ENCODE results near the gene WDR45B.
"Not testable (repeated sequence)": the region's sequence is repeated elsewhere in the genome, so short reads cannot be mapped to it uniquely, and the experiment has no call there.

WDR45B gene

GRCh38 chr17:82582709-82583108 lies 65.5 kb downstream of the WDR45B start:
- no peak for DNase-seq (ENCODE audit: low read depth)

DNA sequence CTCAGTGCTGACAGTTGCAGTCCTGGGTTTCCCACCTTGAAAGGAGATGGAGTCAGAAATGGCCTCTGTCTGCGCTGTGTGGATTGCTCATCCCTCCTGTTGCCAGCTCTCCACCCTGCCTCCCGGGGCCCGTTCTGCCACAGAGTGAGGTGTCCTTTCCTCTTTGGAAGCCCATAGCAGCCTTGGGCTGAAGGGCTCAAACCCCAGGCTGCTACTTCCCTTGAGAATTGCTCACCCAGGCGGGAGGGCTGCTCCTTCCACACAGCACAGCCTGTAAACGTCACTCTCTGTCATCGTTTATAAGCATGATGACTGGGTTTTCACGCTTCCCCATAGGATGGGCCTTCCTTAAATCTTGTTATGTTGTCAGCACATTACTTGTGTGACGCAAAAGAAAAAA lies 66.0 kb downstream of the WDR45B start:
- no peak for DNase-seq (ENCODE audit: low read depth)

GRCh38 chr17:82579969-82580368 lies 68.3 kb downstream of the WDR45B start:
- not testable (repeated sequence) for DNase-seq (ENCODE audit: low read depth)

DNA sequence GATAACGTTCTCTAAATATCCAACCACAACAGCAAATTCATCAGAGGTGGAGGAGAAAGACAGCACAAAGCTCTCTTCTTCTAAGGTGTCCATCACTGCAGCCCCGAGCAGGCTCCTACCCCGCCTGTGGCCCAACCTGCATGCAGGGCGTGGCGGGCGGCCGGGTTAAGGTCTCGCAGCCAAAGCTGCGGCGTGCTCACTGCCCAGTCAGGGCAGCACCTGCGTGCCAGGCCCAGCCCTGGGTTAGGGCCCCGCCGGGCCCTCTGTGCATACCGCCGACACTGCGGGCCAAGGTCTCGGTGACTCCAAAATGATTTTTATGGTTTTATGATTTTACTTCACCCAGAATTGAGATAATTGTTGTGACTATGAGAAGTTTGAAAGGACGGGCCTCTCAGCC lies 70.9 kb downstream of the WDR45B start:
- DNase-seq (ENCODE audit: low read depth), result no peak

GRCh38 chr17:82575581-82576221 lies 72.5 kb downstream of the WDR45B start:
- not testable (repeated sequence) for DNase-seq (ENCODE audit: low read depth)

- no peak for DNase-seq (ENCODE audit: low read depth)
Measured at GRCh38 chr17:82574041-82574440, 74.2 kb downstream of the WDR45B start.

GRCh38 chr17:82571855-82572254 lies 76.4 kb downstream of the WDR45B start:
- DNase-seq (ENCODE audit: low read depth), result no peak

DNA sequence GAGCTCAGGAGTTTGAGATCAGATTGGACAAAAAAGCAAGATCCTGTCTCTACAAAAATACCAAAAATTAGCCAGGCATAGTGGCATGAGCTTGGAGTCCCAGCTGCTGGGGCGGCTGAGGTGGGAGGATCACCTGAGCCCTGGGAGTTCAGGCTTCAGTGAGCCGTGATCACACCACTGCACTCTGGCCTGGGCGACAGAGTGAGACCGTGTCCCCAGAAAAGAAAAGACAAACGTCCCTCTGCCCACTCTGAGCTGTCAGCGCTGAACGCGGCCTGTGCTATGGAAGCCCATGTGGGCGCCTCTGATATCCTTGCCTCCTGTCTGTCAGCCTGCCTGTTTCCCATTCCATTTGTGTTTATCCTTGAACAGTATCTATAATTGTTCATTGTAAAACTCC lies 78.0 kb downstream of the WDR45B start:
- no peak for DNase-seq (ENCODE audit: low read depth)

- no peak for DNase-seq (ENCODE audit: low read depth)
Measured at GRCh38 chr17:82569621-82570020, 78.6 kb downstream of the WDR45B start.

DNA sequence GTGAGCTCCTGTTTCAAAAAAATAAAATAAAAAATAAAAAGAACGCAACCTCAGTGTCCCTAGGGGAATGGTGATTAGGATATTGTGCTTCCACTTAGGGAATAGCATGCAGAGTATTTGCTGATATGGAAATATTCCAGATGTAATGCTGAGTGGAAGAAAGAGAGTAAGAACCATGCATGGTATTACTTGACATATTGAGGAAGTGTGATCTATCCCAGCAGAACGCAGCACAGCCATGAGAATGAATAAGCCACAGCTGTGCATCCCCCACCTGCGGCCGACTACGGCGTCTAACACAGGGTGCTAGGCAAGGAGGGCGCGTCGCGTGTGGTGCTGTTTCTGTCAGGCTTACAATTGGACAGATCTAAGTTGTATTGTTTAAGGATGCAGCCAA lies 79.2 kb downstream of the WDR45B start:
- no peak for DNase-seq (ENCODE audit: low read depth)

DNA sequence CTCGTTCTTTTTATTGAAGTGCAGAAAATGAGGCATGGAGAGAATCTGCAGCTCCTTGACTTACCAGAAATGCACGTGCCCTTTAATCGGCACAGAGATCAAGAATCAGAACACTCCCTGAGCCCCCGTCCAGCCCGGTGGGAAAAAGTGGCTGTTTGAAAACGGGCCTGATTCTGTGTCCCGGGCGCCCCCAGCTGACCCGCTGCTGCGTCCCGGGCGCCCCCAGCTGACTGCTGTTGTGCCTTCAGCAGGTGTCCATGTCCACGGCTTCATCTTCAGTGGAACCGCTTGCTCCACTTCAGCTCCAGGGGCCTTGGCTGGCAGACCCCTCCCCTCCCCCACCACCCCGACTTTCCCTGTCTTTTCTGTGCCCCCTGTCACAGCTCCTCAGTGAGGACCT lies 81.0 kb downstream of the WDR45B start:
- DNase-seq (ENCODE audit: low read depth), result no peak

- DNase-seq (ENCODE audit: low read depth), result no peak
Measured at GRCh38 chr17:82566129-82566960, 81.9 kb downstream of the WDR45B start.

DNA sequence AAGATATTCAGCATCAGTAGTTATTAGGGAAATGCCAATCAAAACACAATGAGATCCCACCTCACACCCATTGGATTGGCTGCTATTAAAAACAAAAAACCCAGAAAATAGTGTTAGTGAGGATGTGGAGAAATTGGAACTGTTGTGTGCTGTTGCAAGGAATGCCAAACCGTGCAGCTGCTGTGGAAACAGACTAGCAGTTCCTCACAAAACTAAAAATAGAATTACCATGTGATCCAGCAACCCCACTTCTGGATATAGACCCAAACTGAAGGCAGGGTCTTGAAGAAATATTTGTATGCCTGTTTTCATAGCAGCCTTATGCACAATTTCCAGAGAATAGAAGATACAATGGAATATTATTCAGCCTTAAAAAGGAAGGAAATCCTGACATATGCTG lies 82.7 kb downstream of the WDR45B start:
- no peak for DNase-seq (ENCODE audit: low read depth)
